ENCODE results near the gene FBXW11. TPM values are rescaled to one million over a fixed set of nuclear protein-coding genes. Genes with fewer than 3 reads are reported as not detected.

The FBXW11 gene
- total RNA-seq, 1 experiment from 2014 or later = 69.2 TPM

DNA sequence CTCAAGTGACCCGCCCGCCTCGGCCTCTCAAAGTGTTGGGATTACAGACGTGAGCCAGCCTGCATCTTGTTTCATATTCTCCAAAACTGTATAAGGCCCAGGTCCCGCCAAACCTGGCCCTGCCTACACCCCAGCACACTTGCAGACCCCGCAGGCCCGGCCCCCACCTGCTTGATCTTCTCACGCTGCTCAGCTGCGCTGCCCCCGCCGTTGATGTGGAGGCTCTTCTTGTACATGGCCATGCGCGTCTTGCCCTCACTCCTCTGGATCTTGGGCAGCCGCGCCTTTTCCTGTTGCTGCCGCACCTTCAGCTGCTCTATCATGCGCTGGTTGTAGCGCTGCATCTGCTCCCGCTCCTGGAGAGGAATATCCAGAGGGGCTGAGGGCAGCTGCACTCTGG, 49.0 kb upstream of the FBXW11 start:
- Histone ChIP-seq H3K79me2 (ENCODE audit: low read length) (no peaks in the 10 kb centered on the region), H3K9ac (ENCODE audit: low read length) (no peak overlapping the region), H3F3A (ENCODE audit: low read length, unreplicated experiment) (no peaks in the 10 kb centered on the region), H3K36me3 (ENCODE audit: low read depth, low read length) (peaks cover 8% of the 10 kb centered on the region; the same call in 1 of the 2 replicates), H3K9me2 (replicated peaks; ENCODE audit: low read length) (no peaks in the 10 kb centered on the region), H3K27me3 (ENCODE audit: low read length) (no peaks in the 10 kb centered on the region), H3K4me3 (ENCODE audit: low read length) (no peak overlapping the region), H3K4me2 (ENCODE audit: low read length) (no peak overlapping the region), H3K27ac (ENCODE audit: low read length) (no peak overlapping the region), H4K20me1 (ENCODE audit: low read length) (no peaks in the 10 kb centered on the region), H3K9me3 (ENCODE audit: low read length) (no peaks in the 10 kb centered on the region), H2AFZ (ENCODE audit: low read length) (no peak overlapping the region), H3K4me1 (ENCODE audit: insufficient read depth, low read length) (no peaks in the 10 kb centered on the region)
- ChIA-PET CTCF (no interaction called here), POLR2A (ENCODE audit: unreplicated experiment) (no interaction called here)
- no peak for TF ChIP-seq EZH2 (IDR thresholded peaks at IDR 0.05; ENCODE audit: low read length, unreplicated experiment)
- intact Hi-C loops (cut with micrococcal nuclease) = no loop called here
- no peak for ATAC-seq
- no TSS peak for BruUV-seq (replicated peaks)
- no peak for DNase-seq

DNA sequence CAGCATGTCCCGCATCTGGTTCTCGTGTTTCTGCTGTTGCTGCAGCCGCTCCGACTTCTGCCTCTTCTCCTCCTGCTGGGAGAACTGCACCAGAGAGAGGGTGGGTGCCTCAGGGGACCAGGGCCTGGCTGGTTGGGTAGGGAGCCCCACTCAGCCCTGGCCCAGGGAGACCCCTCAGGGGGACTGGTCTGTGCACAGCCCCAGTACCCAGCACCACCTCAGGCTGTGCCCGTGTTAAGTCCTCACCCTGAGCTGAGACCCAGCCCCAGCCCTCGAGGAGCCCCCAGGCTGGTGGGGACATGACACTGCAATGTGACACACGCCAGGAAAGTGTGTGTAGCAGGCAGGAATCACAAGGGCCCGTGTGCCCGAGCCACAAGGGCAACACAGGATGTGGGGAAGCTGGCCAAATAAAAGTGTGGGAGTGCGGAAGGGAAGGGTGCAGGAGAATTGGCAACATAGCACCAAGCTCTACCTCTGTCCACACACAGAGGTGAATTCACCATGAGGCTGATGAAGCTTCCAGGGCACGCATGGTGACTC, 48.2 kb upstream of the FBXW11 start:
- BruUV-seq (replicated peaks) = no TSS peak
- Histone ChIP-seq H3K9me3 (ENCODE audit: low read length) (no peaks in the 10 kb centered on the region), H4K20me1 (ENCODE audit: low read length) (no peaks in the 10 kb centered on the region), H2AFZ (ENCODE audit: low read length) (no peak overlapping the region), H3F3A (ENCODE audit: low read length, unreplicated experiment) (no peaks in the 10 kb centered on the region), H3K79me2 (ENCODE audit: low read length) (no peaks in the 10 kb centered on the region), H3K4me2 (ENCODE audit: low read length) (no peak overlapping the region), H3K27ac (ENCODE audit: low read length) (no peak overlapping the region), H3K36me3 (ENCODE audit: low read depth, low read length) (peaks cover 12% of the 10 kb centered on the region; the same call in 1 of the 2 replicates), H3K4me3 (ENCODE audit: low read length) (no peak overlapping the region), H3K4me1 (ENCODE audit: insufficient read depth, low read length) (no peaks in the 10 kb centered on the region), H3K9ac (ENCODE audit: low read length) (no peak overlapping the region), H3K9me2 (replicated peaks; ENCODE audit: low read length) (no peaks in the 10 kb centered on the region), H3K27me3 (ENCODE audit: low read length) (no peaks in the 10 kb centered on the region)
- ATAC-seq (no peak), DNase-seq (no peak)
- intact Hi-C loops (cut with micrococcal nuclease) = no loop called here
- ChIA-PET CTCF (no interaction called here), POLR2A (ENCODE audit: unreplicated experiment) (no interaction called here)
- no peak for TF ChIP-seq EZH2phosphoT487 (IDR thresholded peaks at IDR 0.05; ENCODE audit: borderline replicate concordance, low read length)
- TF ChIP-seq, protein P1, sequence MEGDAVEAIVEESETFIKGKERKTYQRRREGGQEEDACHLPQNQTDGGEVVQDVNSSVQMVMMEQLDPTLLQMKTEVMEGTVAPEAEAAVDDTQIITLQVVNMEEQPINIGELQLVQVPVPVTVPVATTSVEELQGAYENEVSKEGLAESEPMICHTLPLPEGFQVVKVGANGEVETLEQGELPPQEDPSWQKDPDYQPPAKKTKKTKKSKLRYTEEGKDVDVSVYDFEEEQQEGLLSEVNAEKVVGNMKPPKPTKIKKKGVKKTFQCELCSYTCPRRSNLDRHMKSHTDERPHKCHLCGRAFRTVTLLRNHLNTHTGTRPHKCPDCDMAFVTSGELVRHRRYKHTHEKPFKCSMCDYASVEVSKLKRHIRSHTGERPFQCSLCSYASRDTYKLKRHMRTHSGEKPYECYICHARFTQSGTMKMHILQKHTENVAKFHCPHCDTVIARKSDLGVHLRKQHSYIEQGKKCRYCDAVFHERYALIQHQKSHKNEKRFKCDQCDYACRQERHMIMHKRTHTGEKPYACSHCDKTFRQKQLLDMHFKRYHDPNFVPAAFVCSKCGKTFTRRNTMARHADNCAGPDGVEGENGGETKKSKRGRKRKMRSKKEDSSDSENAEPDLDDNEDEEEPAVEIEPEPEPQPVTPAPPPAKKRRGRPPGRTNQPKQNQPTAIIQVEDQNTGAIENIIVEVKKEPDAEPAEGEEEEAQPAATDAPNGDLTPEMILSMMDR (conservative IDR thresholded peaks at IDR 0.05; ENCODE audit: low read depth, low read length) = no peak
- TF ChIP-seq EZH2 (IDR thresholded peaks at IDR 0.05; ENCODE audit: low read length, unreplicated experiment) = no peak

DNA sequence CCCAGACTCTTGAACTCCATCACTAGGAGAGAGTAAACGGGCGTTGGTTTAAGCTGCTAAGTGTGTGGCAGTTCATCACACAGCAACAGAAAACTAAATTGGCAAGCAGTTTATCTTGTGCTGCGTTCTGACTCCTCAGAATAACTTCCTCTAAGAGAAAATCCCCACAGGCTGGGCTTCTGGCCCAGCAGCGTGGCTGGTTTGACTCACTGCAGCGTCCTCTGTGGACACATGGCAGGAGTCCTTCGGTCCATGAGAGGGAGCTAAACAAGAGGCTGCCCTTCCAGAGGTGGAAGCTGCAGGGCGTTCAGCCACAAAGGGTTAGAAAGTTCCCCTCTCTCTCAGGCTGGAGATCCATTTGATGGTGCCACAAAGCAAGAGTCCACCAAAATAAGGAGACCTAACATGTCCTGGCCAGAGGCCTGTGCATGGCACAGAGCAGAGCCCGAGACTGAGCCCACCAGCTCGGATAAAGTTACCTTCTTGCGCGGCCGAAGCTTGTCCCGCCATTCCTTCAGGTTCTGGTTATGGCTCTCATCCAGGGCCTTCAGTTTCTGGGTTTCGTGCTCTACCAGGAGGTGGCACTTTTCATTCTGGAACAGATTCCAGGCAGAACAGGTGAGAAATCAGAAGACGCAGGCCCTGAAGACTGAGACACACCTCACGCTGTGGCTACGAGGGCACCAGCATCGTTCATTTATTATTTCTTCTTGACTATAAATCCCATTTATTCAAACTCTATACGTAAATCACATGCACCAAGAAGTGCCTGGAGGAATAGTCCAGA, 46.2 kb upstream of the FBXW11 start:
- H3K9me3 ChIP-seq (ENCODE audit: low read length) = no peaks in the 10 kb centered on the region
- no peak for DNase-seq
- no peaks in the 10 kb centered on the region for H3K4me1 ChIP-seq (ENCODE audit: insufficient read depth, low read length)
- peak; percentile 45 for ATAC-seq
- H3K4me3 ChIP-seq (ENCODE audit: low read length) = no peak overlapping the region
- intact Hi-C loops (cut with micrococcal nuclease) = no loop called here
- no peaks in the 10 kb centered on the region for H3F3A ChIP-seq (ENCODE audit: low read length, unreplicated experiment)
- CTCF ChIA-PET = interaction anchor here (0.5 kb wide), 1 partner anchor 275 kb away, joined by 3 read pairs; no protein-coding TSS in a partner anchor
- no peak overlapping the region for H3K9ac ChIP-seq (ENCODE audit: low read length)
- peaks cover 16% of the 10 kb centered on the region; the same call in 1 of the 2 replicates for H3K36me3 ChIP-seq (ENCODE audit: low read depth, low read length)
- H3K9me2 ChIP-seq (replicated peaks; ENCODE audit: low read length) = no peaks in the 10 kb centered on the region
- no peaks in the 10 kb centered on the region for H4K20me1 ChIP-seq (ENCODE audit: low read length)
- no peak overlapping the region for H3K27ac ChIP-seq (ENCODE audit: low read length)
- no peaks in the 10 kb centered on the region for H3K27me3 ChIP-seq (ENCODE audit: low read length)
- no peak overlapping the region for H2AFZ ChIP-seq (ENCODE audit: low read length)
- no peak overlapping the region for H3K4me2 ChIP-seq (ENCODE audit: low read length)
- POLR2A ChIA-PET (ENCODE audit: unreplicated experiment) = no interaction called here
- TF ChIP-seq, protein P1 (conservative IDR thresholded peaks at IDR 0.05; ENCODE audit: low read depth, low read length) = 0 out of 2 replicates have a peak, but pooled peaks have one; percentile 7
- no peak for TF ChIP-seq EZH2 (IDR thresholded peaks at IDR 0.05; ENCODE audit: low read length, unreplicated experiment)
- no peaks in the 10 kb centered on the region for H3K79me2 ChIP-seq (ENCODE audit: low read length)
- BruUV-seq (replicated peaks) = no TSS peak

Measured in PC-3 (cell line).